HuH-7 (cell line): ENCODE measurements around the gene R3HDML.
"Not testable (repeated sequence)": the region's sequence is repeated elsewhere in the genome, so short reads cannot be mapped to it uniquely, and the experiment has no call there.

Experiments
- DNase-seq: peaks from one replicate; pipeline ENCODE4 v3.0.0; 2011; ENCODE audit warnings: low spot score

R3HDML gene, protein sequence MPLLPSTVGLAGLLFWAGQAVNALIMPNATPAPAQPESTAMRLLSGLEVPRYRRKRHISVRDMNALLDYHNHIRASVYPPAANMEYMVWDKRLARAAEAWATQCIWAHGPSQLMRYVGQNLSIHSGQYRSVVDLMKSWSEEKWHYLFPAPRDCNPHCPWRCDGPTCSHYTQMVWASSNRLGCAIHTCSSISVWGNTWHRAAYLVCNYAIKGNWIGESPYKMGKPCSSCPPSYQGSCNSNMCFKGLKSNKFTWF

GRCh38 chr20:44336725-44337380 lies at the start of gene R3HDML:
Gene R3HDML (plus strand): TSS chr20:44337043. CDS start chr20:44337158, 115 bp downstream.
- no peak for DNase-seq

DNA sequence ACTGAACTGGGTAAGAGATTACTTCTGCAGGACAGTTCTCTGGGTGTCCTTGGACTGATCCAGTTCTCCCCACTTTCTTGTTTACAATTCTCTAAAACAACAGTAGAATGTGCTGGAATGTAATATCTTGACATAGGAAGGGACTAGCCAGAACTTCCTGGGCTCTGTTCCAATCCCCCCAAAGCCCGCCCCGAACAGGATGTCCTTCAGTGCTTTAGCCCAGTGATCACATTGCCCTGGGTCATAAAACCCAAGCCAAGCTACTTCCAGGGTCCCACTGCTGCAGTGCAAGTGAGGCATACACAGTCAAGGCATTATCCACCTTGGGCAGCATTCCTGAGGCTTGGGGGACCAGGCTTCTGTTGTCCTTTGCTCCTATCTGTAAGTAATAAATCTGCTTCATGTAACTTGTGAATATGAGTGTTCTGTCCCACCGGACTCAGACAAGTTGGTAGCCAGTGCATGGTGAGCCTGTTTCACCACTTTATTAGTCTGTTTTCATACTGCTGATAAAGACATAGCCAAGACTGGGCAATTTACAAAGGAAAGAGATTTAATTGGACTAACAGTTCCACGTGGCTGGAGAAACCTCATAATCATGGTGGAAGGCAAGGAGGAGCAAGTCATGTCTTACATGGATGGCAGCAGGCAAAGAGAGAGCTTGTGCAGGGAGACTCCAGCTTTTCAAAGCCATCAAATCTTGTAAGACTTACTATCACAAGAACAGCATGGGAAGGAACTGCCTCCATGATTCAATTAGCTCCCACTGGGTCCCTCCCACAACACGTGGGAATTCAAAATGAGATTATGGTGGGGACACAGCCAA lies 49.4 kb upstream of the R3HDML start:
- DNase-seq = no peak

GRCh38 chr20:44288252-44288651 lies 48.6 kb upstream of the R3HDML start:
- no peak for DNase-seq

DNA sequence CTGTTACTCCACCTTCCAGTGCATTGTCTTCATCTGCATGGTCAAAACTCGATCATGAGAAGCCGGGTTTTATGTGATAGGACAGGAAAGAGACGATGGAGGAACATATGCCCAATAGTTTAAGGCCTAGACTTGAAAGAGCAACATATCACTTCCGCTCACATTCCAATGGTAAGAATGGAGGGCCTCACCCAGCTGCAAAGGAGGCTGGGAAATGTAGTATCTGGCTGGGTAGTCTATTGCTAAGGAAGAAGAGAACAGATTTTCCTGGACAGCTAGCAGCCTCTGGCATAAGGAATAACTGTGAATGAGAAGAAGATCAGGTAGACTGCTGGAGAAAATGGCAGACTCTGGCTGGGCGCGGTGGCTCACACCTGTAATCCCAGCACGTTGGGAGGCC lies 45.1 kb upstream of the R3HDML start:
- DNase-seq = no peak

DNA sequence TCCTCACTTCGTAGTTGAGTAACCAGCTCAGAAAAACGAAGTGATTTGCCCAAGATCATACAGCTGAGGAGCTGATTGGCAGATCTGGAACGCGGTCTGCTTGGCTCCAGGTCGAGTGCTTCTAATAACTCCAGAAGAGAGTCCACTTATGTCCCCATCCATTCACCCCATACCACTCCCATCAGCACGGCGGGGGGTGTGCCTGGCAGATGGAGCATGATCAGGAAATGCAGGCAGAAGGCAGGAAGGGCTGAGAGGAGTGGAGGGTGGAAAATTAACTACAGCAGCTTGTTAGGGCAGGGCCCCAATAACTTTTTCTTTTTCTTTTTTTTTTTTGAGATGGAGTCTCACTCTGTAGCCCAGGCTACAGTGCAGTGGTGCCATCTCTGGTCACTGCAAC lies 40.8 kb upstream of the R3HDML start:
- DNase-seq = no peak

DNA sequence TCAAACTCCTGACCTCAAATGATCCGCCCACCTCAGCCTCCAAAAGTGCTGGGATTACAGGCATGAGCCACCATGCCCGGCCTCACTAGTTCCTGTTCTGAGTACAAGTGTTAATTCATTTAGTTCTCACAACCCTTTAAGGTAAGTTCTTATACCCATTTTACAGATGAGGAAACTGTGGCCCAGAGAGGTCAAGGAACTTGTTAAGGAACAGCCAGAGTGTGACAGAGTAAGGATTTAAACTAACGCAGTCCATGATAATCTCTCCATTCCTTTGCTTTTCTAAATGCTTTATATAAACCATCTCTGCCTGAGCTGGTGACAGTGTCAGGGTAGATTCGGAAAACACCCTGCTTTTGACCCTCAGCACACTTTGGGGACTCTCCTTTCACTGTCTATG lies 39.1 kb upstream of the R3HDML start:
- DNase-seq = no peak

DNA sequence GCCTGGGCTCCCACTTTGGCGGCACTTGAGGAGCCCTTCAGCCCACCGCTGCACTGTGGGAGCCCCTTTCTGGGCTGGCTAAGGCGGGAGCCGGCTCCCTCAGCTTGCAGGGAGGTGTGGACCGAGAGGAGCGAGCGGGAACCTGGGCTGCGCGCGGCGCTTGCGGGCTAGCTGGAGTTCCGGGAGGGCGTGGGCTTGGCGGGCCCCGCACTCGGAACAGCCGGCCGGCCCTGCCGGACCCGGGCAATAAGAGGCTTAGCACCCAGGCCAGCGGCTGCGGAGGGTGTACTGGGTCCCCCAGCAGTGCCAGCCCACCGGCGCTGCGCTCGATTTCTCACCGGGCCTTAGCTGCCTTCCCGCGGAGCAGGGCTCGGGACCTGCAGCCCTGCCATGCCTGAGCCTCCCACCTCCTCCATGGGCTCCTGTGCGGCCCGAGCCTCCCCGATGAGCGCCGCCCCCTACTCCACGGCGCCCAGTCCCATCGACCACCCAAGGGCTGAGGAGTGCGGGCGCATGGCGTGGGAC lies 37.8 kb upstream of the R3HDML start:
- not testable (repeated sequence) for DNase-seq

GRCh38 chr20:44301285-44301684 lies 35.6 kb upstream of the R3HDML start:
- DNase-seq = no peak

GRCh38 chr20:44302026-44302669 lies 34.7 kb upstream of the R3HDML start:
- DNase-seq = peak; percentile 79

GRCh38 chr20:44302736-44303135 lies 34.1 kb upstream of the R3HDML start:
- DNase-seq = no peak

GRCh38 chr20:44304383-44304782 lies 32.5 kb upstream of the R3HDML start:
- DNase-seq = no peak

GRCh38 chr20:44306927-44307326 lies 29.9 kb upstream of the R3HDML start:
- no peak for DNase-seq

DNA sequence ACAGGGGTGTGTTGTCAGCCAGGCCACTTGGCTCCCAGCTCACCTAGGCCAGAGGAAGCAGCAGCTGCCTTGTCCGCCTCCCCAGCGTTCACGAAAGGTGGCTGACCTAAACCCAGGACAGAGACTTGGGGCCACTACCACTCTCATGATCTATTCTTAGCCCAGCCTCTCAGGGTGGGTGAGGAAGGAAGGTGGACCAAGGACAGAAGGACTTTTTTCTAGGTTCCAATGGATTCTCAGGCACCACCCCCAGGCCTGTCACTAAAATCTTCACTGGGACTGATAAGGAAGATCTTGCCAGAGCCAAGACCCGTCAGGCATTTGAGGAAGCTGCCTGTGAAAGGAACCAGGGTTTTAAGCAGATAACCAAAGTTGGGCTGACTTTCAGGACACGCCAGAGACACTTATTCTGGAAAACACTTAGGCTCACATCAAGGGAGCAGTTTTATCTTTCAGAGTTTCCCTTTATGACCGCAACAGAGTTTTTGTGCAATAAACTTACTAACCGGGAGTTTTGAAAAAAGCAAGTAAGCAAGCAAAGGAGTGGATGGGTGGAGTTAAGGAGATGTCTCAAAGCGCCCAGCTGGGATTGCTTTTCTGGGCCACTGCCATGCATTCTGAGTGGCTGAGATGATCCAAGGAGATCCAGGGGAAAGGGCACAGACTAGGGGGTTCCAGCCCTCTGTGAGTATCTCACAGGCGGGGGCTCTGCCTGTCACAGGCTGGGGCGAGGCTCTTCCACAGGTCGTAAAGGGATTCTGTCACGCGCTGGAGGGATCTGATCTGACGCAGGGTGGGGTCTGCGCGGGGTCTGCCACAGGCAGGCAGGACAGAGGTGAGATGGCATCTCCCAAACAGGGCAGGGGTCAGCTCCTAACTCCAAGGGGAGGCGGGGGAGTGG lies 26.8 kb upstream of the R3HDML start:
- no peak for DNase-seq

GRCh38 chr20:44310664-44311639 lies 25.9 kb upstream of the R3HDML start, which contains the start of gene FITM2:
Gene FITM2 (minus strand): TSS chr20:44311202. CDS start chr20:44311148, 54 bp downstream.
- DNase-seq = peak; percentile 99

DNA sequence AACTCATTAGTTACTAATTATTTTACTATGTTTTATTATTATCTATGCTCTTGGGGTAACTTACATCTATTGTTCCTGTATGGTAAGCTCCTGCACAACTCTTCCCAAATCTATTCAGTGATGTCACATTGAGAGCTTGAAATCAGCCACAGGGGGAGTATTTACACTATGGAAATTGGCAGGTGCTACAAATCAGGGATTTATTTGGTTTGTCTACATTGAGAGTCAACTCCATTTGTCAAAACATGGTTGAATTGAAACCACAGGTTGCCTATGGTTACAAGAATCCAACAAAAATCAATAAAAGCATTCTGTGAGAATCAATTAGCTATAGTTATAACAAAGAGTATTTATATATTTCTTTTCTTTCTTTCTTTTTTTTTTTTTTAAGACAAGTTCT lies 22.0 kb upstream of the R3HDML start:
- no peak for DNase-seq

- no peak for DNase-seq
Measured at GRCh38 chr20:44319839-44320422, 16.9 kb upstream of the R3HDML start.

DNA sequence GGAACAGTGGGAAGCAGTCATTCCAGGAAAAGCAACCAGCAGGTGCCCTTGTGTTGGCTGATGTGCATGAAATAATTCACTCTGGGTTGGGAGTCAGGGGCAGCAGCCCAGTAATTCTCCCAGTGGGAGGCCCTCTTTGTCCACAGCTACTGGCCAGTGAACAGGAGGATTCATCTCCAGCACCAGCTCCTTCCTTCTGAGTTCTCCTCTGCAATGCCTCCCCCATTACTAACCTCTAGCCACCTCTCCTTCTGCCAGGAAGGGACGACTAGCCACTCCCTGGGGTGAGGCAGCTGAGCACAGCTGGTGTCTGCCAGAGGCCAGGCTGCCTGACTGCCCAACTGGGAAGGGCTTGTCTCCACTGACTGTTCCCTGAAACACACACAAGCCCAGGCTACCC lies 12.5 kb upstream of the R3HDML start:
- no peak for DNase-seq

DNA sequence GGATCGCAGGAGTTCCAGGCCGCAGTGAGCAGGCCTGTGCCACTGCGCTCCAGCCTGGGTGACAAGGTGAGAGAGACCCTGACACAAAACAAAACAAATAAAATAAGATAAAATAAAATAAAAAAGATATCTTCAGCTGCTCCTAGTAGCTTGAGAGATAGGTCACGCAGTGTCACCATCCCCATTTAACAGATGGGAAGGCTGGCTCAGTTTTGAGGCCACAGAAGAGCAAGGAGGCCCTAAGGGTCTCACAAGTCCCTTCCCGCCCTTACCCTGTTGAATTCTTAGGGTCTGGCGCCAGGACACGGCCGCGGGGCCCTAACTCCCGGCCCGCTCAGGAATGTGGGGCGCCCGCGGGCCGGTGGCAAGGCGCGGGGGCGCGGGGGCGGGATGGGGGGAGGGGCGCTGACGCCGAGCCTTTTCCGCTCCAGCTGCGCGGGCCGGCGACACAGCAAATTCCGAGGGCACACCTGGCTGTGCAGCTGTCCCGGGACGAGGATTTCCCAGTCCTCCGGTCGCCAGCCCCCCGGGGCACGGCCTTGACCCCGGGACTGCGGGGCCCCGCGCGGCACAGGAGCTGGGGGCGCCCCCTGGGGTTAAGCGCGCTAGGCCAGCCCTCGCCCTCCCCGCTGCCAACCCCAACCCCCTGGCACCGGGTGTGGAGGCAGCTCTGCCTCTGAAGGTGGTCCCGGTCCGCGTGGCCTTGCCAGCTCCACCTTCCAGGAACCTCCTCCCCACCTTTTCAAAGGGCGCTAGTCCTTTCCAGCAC lies 10.3 kb upstream of the R3HDML start:
- no peak for DNase-seq

DNA sequence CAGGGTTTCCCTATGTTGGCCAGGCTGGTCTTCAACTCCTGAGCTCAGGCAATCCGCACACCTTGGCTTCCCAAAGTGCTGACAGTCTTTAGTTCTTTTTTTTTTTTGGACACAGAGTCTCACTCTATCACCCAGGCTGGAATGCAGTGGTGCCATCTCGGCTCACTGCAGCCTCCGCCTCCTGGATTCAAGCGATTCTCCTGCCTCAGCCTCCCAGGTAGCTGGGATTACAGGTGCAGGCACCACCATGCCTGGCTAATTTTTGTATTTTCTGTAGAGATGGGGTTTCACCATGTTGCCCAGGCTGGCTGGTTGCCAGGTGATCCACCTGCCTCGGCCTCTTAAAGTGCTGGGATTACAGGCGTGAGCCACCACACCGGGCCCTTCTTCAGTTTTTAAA lies 9.1 kb upstream of the R3HDML start:
- not testable (repeated sequence) for DNase-seq
